Fibroblast of skin of back (primary cell): ENCODE results near the gene SNAP47.

Source experiments
- DNase-seq: peaks from one replicate; pipeline ENCODE4 v3.0.0-alpha.2; 2013

SNAP47 gene

GRCh38 chr1:227731696-227732585, 3.3 kb upstream of the SNAP47 start:
- no peak for DNase-seq

- DNase-seq: no peak
These were observed 2.5 kb upstream of the SNAP47 start for GRCh38 chr1:227732586-227733308.

GRCh38 chr1:227733309-227733705, 1.9 kb upstream of the SNAP47 start:
- no peak for DNase-seq

GRCh38 chr1:227733751-227734545, 1.3 kb upstream of the SNAP47 start:
- DNase-seq: no peak

- DNase-seq: no peak
These were observed 734 bp upstream of the SNAP47 start for GRCh38 chr1:227734546-227734855.

GRCh38 chr1:227735539-227736285, 477 bp downstream of the SNAP47 start:
- DNase-seq: no peak

- no peak for DNase-seq
These were observed 1.7 kb downstream of the SNAP47 start for GRCh38 chr1:227736814-227737432.

- no peak for DNase-seq
These were observed 3.6 kb downstream of the SNAP47 start for GRCh38 chr1:227738820-227739219.

- no peak for DNase-seq
These were observed 4.4 kb downstream of the SNAP47 start for GRCh38 chr1:227739636-227740035.

- DNase-seq: no peak
These were observed 5.2 kb downstream of the SNAP47 start for GRCh38 chr1:227740401-227740960.

GRCh38 chr1:227741166-227741870, 6.1 kb downstream of the SNAP47 start:
- DNase-seq: no peak

- DNase-seq: no peak
These were observed 7.8 kb downstream of the SNAP47 start for GRCh38 chr1:227742738-227743715.

GRCh38 chr1:227744668-227745067, 9.4 kb downstream of the SNAP47 start:
- DNase-seq: no peak

GRCh38 chr1:227745568-227746265, 10.5 kb downstream of the SNAP47 start:
- no peak for DNase-seq

GRCh38 chr1:227746676-227747075, 11.4 kb downstream of the SNAP47 start:
- no peak for DNase-seq

GRCh38 chr1:227747382-227747781, 12.1 kb downstream of the SNAP47 start:
- no peak for DNase-seq

- DNase-seq: no peak
These were observed 12.8 kb downstream of the SNAP47 start for GRCh38 chr1:227747948-227748495.

- no peak for DNase-seq
These were observed 13.4 kb downstream of the SNAP47 start for GRCh38 chr1:227748496-227749182.
